ENCODE results near the gene ACBD4.

DNA sequence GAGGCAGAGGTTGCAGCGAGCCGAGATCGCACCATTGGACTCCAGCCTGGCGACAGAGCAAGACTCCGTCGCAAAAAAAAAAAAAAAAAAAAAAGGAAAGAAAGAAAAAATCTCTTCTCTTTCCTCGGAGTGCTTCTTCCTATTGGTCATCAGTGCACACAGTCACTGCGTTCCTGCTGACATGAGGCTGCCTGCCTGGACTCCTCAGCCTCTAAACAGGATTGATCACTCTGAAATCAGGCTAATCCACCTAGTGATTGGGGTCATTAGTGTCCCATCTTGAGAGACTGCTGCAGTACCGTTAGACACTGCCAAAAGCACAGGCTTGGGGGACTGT lies 34.0 kb upstream of the ACBD4 start:
- no peak for TF ChIP-seq EZH2 (IDR thresholded peaks at IDR 0.05; ENCODE audit: insufficient read depth, poor library complexity, severe bottlenecking)
- no peak for TF ChIP-seq EZH2phosphoT487 (IDR thresholded peaks at IDR 0.05; ENCODE audit: insufficient read depth, low read depth)

Data from GM23248 (cell line).